Adrenal gland (tissue), 5 donors: ENCODE measurements around the gene SBDS.

Source experiments
- POLR2A ChIP-seq, 2 donors: fragments of 450-650 bp; IDR thresholded peaks; one replicate each; pipeline ENCODE4 v1.6.1; 2017; ENCODE audit warnings: antibody characterized with exemption in 2 of 2, mild to moderate bottlenecking in 2 of 2, moderate library complexity in 1 of 2
- TF ChIP-seq, protein P1 (sequence below), 6 experiments: fragments of 450-650 bp in 4 of 6; fragments of 200-600 bp in 2 of 6; sonication (generic) in 1 of 6; IDR thresholded peaks; 1 replicate in 5 of 6; 2 replicates in 1 of 6; pipeline versions ENCODE4 v1.5.1 to v1.8.0; 2016 to 2021; ENCODE audit warnings: antibody characterized with exemption in 6 of 6, mild to moderate bottlenecking in 2 of 6, moderate library complexity in 1 of 6
- donor health status: DM: no; HTN: no; CAD: no.

DNA sequence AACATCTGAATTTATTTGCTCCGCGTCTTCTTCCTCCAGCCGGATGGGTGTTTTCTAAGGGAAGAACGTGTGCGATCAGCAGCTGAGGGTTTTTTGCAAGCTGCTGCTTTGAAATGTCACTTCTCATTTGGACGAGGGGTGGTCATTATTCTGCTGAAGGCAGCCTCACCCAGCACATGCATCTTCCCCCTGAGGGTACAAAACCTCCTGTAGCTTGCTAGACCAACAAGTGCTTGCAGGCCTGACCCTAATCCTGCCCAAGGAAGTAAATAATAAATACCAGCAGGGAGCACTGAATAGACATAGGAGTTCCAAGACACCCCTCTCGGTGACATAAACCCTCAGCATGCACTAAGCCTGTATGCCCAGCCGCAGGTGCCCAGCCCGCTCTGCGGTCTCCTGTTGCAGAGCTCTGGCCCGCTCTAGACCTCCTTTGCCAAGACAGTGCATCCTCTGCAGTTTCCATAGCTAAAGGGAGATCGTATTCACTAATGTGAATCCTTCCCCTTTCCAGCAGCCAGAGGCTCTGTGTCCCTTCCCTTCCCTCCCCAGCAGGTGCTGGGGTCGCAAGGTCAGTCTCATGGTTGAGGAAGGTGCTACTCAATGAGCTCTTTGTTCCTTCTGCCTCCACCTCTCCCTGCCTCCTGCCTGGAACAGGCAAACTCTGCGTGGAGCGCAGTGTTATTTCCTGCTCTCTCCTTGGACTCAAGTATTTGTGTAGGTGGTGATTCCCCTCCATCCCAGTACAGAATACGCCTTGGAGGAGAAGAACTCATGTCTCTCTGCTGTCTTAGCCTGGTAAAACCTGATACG is 36.6 kb downstream of the SBDS start:
- no peak for TF ChIP-seq POLR2A (IDR thresholded peaks at IDR 0.05)
- TF ChIP-seq, protein P1, sequence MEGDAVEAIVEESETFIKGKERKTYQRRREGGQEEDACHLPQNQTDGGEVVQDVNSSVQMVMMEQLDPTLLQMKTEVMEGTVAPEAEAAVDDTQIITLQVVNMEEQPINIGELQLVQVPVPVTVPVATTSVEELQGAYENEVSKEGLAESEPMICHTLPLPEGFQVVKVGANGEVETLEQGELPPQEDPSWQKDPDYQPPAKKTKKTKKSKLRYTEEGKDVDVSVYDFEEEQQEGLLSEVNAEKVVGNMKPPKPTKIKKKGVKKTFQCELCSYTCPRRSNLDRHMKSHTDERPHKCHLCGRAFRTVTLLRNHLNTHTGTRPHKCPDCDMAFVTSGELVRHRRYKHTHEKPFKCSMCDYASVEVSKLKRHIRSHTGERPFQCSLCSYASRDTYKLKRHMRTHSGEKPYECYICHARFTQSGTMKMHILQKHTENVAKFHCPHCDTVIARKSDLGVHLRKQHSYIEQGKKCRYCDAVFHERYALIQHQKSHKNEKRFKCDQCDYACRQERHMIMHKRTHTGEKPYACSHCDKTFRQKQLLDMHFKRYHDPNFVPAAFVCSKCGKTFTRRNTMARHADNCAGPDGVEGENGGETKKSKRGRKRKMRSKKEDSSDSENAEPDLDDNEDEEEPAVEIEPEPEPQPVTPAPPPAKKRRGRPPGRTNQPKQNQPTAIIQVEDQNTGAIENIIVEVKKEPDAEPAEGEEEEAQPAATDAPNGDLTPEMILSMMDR (IDR thresholded peaks at IDR 0.05): no peak
